A549 (cell line): Measurements from ENCODE around the gene DNAJC8. TPM values are rescaled to one million over a fixed set of nuclear protein-coding genes. Genes with fewer than 3 reads are reported as not detected.

Experiments
- ATAC-seq, 2 experiments: fragments of 200-7000 bp in 1 of 2; fragments of >200 bp in 1 of 2; cut with Nextera tagmentation in 1 of 2; cut with Tn5 transposase in 1 of 2; 3 replicates each; pipeline versions ENCODE4 v1.8.0 to v1.9.1; 2018 to 2020; ENCODE audit warnings: mild to moderate bottlenecking in 1 of 2, moderate library complexity in 1 of 2
- CTCF ChIA-PET: fragments of 300-600 bp; sonication (Branson Sonifier 250); formaldehyde crosslinking; extraction: SDS; loops from one replicate; lab custom pipeline; 2021; ENCODE audit warnings: antibody characterized with exemption, inconsistent platforms; lab: Yijun Ruan, JAX
- POLR2A ChIA-PET: fragments of 350-600 bp; formaldehyde crosslinking; extraction: SDS; loops from one replicate; lab custom pipeline; 2021; ENCODE audit warnings: antibody characterized with exemption, inconsistent platforms; lab: Yijun Ruan, JAX
- DNase-seq, 2 experiments: peaks; one replicate each; pipeline versions ENCODE4 v3.0.0 to v3.0.0-alpha.2; 2011 to 2016; ENCODE audit warnings: low read depth in 1 of 2, low spot score in 1 of 2
- FAIRE-seq: peaks from 2 replicates; lab custom pipeline; 2011; peaks lifted over from hg19 to GRCh38; lab: Jason Lieb, UNC
- H3K27ac ChIP-seq, 2 experiments: fragments of >200 bp; sonication (Bioruptor Twin); formaldehyde crosslinking; 3 replicates each; pipeline ENCODE4 v1.5.1; 2016 to 2017
- H3K4me1 ChIP-seq: fragments of >200 bp; sonication (Bioruptor Twin); formaldehyde crosslinking; 3 replicates; pipeline ENCODE4 v1.6.1; 2016
- H3K4me2 ChIP-seq: fragments of >200 bp; sonication (Bioruptor Twin); formaldehyde crosslinking; 3 replicates; pipeline ENCODE4 v1.6.1; 2016
- H3K4me3 ChIP-seq: fragments of >200 bp; sonication (Bioruptor Twin); formaldehyde crosslinking; 3 replicates; pipeline ENCODE4 v1.5.1; 2016
- H3K9me3 ChIP-seq: fragments of >200 bp; sonication (Bioruptor Twin); formaldehyde crosslinking; 3 replicates; pipeline ENCODE4 v1.6.1; 2016
- BHLHE40 ChIP-seq: IDR thresholded peaks from 2 replicates; pipeline ENCODE4 v1.6.1; 2012; ENCODE audit warnings: low read depth, low read length, inconsistent platforms
- CBX2 ChIP-seq: fragments of 200-600 bp; sonication (generic); IDR thresholded peaks from 2 replicates; pipeline ENCODE4 v1.6.1; 2016; ENCODE audit warnings: low read depth, mild to moderate bottlenecking, borderline replicate concordance
- CBX8 ChIP-seq: fragments of 200-600 bp; sonication (generic); IDR thresholded peaks from 2 replicates; pipeline ENCODE4 v1.6.1; 2016
- FOSL2 ChIP-seq, 2 experiments: fragments of 450-650 bp in 1 of 2; fragments of >200 bp in 1 of 2; sonication (Bioruptor Twin) in 1 of 2; formaldehyde crosslinking; IDR thresholded peaks; 2 replicates each; pipeline versions ENCODE4 v1.5.0 to v1.6.1; 2016 to 2020; ENCODE audit warnings: mild to moderate bottlenecking in 1 of 2, moderate library complexity in 1 of 2
- HDAC2 ChIP-seq: fragments of 200-600 bp; sonication (generic); IDR thresholded peaks from 2 replicates; pipeline ENCODE4 v1.6.1; 2016
- HEYL ChIP-seq: fragments of 250-450 bp; sonication (Bioruptor Pico); IDR thresholded peaks from 2 replicates; pipeline ENCODE4 v1.8.0; 2021; ENCODE audit warnings: mild to moderate bottlenecking, moderate library complexity
- HOXB13 ChIP-seq: fragments of 250-450 bp; sonication (Bioruptor Pico); IDR thresholded peaks from 2 replicates; pipeline ENCODE4 v1.5.0; 2020; ENCODE audit warnings: low read depth, mild to moderate bottlenecking, moderate library complexity
- MAFK ChIP-seq: fragments of 450-650 bp; IDR thresholded peaks from 2 replicates; pipeline ENCODE4 v1.6.1; 2014; ENCODE audit not compliant: partially characterized antibody
- MAZ ChIP-seq: fragments of 150-350 bp; IDR thresholded peaks from 2 replicates; pipeline ENCODE4 v1.6.1; 2014; ENCODE audit warnings: antibody characterized with exemption, low read depth, low read length, borderline replicate concordance
- NR3C1 ChIP-seq: fragments of >200 bp; sonication (Bioruptor Twin); formaldehyde crosslinking; IDR thresholded peaks from 3 replicates; pipeline ENCODE4 v1.6.1; 2017
- RARB ChIP-seq: fragments of 250-450 bp; sonication (Bioruptor Pico); IDR thresholded peaks from 2 replicates; pipeline ENCODE4 v1.8.0; 2021; ENCODE audit warnings: mild to moderate bottlenecking, moderate library complexity
- RFX5 ChIP-seq: fragments of 450-650 bp; IDR thresholded peaks from 2 replicates; pipeline ENCODE4 v1.7.1; 2014; ENCODE audit warnings: antibody characterized with exemption, mild to moderate bottlenecking, moderate library complexity
- SREBF2 ChIP-seq: fragments of 450-650 bp; IDR thresholded peaks from 2 replicates; pipeline ENCODE4 v1.6.1; 2014; ENCODE audit warnings: mild to moderate bottlenecking, moderate library complexity
- TFCP2L1 ChIP-seq: fragments of 250-450 bp; sonication (Bioruptor Pico); IDR thresholded peaks from 2 replicates; pipeline ENCODE4 v1.5.0; 2021; ENCODE audit warnings: mild to moderate bottlenecking
- TP53 ChIP-seq: fragments of 250-450 bp; sonication (Bioruptor Pico); IDR thresholded peaks from 2 replicates; pipeline ENCODE4 v1.5.0; 2021; ENCODE audit warnings: mild to moderate bottlenecking, moderate library complexity
- ZC3H11A ChIP-seq: fragments of 450-650 bp; IDR thresholded peaks from 2 replicates; pipeline ENCODE4 v1.6.1; 2014; ENCODE audit warnings: antibody characterized with exemption, mild to moderate bottlenecking
- ZFP36 ChIP-seq: fragments of 450-650 bp; IDR thresholded peaks from 2 replicates; pipeline ENCODE4 v1.6.1; 2014; ENCODE audit warnings: borderline replicate concordance; ENCODE audit not compliant: partially characterized antibody
- ZNF302 ChIP-seq: fragments of 250-450 bp; sonication (Bioruptor Pico); IDR thresholded peaks from 2 replicates; pipeline ENCODE4 v1.9.0; 2021; ENCODE audit warnings: inconsistent platforms, mild to moderate bottlenecking, moderate library complexity
- WGBS: methylation state at CpG from one replicate; pipeline ENCODE4 v1.1.6; 2017; ENCODE audit errors: missing lambda C conversion rate; 5-methylcytosine and 5-hydroxymethylcytosine counted together
- polyA plus RNA-seq, 4 experiments: library from polyadenylated mRNA; depleted of rRNA in 3 of 4; stranded (reverse); fragments of >200 nt; fragmentation: RNase III in 1 of 4; extraction: RNeasy Plus Mini Kit Qiagen cat#74134 plus additional on column Dnase treatment in 1 of 4; gene quantifications; 2 replicates in 3 of 4; 3 replicates in 1 of 4; pipeline ENCODE4 v1.2.3, GENCODE V29; 2011 to 2017
- TF ChIP-seq, protein P1 (sequence below): fragments of 200-600 bp; sonication (generic); IDR thresholded peaks from 2 replicates; pipeline ENCODE4 v1.6.1; 2016; ENCODE audit warnings: antibody characterized with exemption, mild to moderate bottlenecking, moderate library complexity
- TF ChIP-seq, protein P2 (sequence below): fragments of >200 bp; sonication (Bioruptor Twin); formaldehyde crosslinking; IDR thresholded peaks from 3 replicates; pipeline ENCODE4 v1.6.1; 2016
- TF ChIP-seq, protein P3 (sequence below): fragments of >200 bp; sonication (Bioruptor Twin); formaldehyde crosslinking; IDR thresholded peaks from 2 replicates; pipeline ENCODE4 v1.6.1; 2016
- TF ChIP-seq, protein P4 (sequence below): IDR thresholded peaks from 2 replicates; pipeline ENCODE4 v1.6.1; 2012

The DNAJC8 gene
- polyA plus RNA-seq, 2 of the 4 experiments (the other 2 are of a cell fraction): 87.3 to 93.7 TPM

DNA sequence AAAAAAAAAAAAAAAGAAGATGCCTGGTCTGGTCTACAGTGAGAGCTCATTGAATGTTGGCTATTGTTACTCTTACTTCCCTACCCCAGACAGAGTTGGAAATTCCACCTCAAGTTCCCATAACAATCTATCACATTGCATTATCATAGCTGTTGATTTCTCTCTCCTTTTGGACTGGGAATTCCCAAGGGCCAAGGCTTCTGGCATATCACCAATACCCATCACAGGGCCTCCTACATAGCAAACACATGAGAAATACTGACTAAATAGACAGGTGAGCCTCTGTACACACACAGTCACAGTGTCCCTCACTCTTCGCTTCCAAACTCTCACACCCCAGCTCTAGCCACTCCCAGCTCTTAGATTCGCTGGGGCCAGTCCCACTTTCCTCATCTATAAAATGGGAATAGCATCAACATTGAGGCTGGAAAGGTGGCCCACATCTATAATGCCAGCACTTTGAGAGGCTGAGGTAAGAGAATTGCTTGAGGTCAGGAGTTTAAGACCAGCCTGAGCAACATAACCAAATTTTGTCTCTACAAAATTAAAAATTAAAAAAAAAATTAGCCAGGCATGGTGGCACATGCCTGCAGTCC, 62.7 kb downstream of the DNAJC8 start:
- no peak overlapping the region for H3K27ac ChIP-seq

DNA sequence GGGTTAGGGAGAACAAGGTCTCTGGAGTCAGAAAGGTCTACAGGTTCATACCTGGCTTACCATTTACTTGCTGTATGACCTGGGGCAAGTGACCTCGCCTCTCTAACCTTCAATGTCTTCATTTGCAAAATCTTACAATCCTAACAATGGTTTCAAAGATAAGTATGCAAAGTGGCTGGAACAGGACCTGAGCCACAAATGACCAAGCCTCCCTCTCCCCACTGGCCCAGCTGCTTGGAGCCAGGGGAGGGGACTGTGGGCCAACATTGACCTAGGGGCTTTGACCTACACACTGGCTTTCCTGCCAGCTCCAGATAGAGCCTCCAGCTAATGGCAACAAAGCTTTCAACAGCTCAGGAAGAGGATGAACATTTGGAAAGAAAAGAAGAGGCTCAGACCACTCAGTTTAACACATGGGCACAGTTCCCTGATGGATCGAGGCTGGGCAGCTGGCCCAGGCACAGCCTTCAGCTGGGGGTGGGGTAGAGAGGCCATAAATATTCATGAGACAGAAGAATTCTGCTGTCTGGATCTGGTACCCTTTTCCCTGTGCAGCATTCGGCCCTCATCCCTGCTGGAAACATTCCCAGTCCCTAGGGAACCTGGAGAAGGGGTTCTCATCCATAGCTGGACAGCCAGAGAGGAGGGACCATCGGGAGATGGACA, 69.2 kb downstream of the DNAJC8 start:
- Histone ChIP-seq H3K27ac (no peak overlapping the region), H3K4me3 (no peak overlapping the region), H3K4me2 (no peak overlapping the region), H3K9me3 (no peaks in the 10 kb centered on the region), H3K4me1 (no peaks in the 10 kb centered on the region)
- CTCF ChIA-PET: interaction anchor here (0.6 to 2.1 kb wide), 4 partner anchors 24 to 53 kb away, joined by 3 to 6 read pairs (median 4); no protein-coding TSS in a partner anchor
- ATAC-seq (no peak), DNase-seq (no peak), FAIRE-seq (no peak)
- 57% methylated on average over 4 of the region's 4 CpGs for WGBS
- POLR2A ChIA-PET: no interaction called here
- TF ChIP-seq CBX2 (no peak), BHLHE40 (no peak), RFX5 (no peak), ZFP36 (no peak), RARB (CRISPR knock-in tag) (no peak), MAFK (no peak), FOSL2 (IDR thresholded peaks at IDR 0.05) (no peak), FOSL2 (CRISPR knock-in tag; IDR thresholded peaks at IDR 0.05) (no peak), HDAC2 (no peak), TFCP2L1 (CRISPR knock-in tag) (no peak), ZC3H11A (no peak), SREBF2 (no peak), ZNF302 (no peak), NR3C1 (no peak), TP53 (CRISPR knock-in tag) (no peak)
- TF ChIP-seq, protein P1, sequence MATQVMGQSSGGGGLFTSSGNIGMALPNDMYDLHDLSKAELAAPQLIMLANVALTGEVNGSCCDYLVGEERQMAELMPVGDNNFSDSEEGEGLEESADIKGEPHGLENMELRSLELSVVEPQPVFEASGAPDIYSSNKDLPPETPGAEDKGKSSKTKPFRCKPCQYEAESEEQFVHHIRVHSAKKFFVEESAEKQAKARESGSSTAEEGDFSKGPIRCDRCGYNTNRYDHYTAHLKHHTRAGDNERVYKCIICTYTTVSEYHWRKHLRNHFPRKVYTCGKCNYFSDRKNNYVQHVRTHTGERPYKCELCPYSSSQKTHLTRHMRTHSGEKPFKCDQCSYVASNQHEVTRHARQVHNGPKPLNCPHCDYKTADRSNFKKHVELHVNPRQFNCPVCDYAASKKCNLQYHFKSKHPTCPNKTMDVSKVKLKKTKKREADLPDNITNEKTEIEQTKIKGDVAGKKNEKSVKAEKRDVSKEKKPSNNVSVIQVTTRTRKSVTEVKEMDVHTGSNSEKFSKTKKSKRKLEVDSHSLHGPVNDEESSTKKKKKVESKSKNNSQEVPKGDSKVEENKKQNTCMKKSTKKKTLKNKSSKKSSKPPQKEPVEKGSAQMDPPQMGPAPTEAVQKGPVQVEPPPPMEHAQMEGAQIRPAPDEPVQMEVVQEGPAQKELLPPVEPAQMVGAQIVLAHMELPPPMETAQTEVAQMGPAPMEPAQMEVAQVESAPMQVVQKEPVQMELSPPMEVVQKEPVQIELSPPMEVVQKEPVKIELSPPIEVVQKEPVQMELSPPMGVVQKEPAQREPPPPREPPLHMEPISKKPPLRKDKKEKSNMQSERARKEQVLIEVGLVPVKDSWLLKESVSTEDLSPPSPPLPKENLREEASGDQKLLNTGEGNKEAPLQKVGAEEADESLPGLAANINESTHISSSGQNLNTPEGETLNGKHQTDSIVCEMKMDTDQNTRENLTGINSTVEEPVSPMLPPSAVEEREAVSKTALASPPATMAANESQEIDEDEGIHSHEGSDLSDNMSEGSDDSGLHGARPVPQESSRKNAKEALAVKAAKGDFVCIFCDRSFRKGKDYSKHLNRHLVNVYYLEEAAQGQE: no peak
- TF ChIP-seq, protein P2, sequence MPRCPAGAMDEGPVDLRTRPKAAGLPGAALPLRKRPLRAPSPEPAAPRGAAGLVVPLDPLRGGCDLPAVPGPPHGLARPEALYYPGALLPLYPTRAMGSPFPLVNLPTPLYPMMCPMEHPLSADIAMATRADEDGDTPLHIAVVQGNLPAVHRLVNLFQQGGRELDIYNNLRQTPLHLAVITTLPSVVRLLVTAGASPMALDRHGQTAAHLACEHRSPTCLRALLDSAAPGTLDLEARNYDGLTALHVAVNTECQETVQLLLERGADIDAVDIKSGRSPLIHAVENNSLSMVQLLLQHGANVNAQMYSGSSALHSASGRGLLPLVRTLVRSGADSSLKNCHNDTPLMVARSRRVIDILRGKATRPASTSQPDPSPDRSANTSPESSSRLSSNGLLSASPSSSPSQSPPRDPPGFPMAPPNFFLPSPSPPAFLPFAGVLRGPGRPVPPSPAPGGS: no peak
- TF ChIP-seq, protein P3, sequence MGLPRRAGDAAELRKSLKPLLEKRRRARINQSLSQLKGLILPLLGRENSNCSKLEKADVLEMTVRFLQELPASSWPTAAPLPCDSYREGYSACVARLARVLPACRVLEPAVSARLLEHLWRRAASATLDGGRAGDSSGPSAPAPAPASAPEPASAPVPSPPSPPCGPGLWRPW: no peak

More for the DNA sequence above, 62.7 kb downstream of the DNAJC8 start:
- H3K4me2 ChIP-seq: no peak overlapping the region
- CTCF ChIA-PET: interaction anchor here (0.6 to 1.7 kb wide), 4 partner anchors 22 to 80 kb away, joined by 4 to 6 read pairs (median 4); no protein-coding TSS in a partner anchor
- WGBS: 85% methylated on average over 2 of the region's 2 CpGs
- POLR2A ChIA-PET: no interaction called here
- TF ChIP-seq CBX8 (no peak), HOXB13 (CRISPR knock-in tag) (no peak), ZFP36 (no peak), HDAC2 (no peak), HEYL (CRISPR knock-in tag) (no peak), MAZ (no peak)
- TF ChIP-seq, protein P2: no peak
- TF ChIP-seq, protein P4, sequence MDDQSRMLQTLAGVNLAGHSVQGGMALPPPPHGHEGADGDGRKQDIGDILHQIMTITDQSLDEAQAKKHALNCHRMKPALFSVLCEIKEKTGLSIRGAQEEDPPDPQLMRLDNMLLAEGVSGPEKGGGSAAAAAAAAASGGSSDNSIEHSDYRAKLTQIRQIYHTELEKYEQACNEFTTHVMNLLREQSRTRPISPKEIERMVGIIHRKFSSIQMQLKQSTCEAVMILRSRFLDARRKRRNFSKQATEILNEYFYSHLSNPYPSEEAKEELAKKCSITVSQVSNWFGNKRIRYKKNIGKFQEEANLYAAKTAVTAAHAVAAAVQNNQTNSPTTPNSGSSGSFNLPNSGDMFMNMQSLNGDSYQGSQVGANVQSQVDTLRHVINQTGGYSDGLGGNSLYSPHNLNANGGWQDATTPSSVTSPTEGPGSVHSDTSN: no peak
- H3K4me3 ChIP-seq: no peak overlapping the region
- H3K4me1 ChIP-seq: no peaks in the 10 kb centered on the region
- ATAC-seq (no peak), FAIRE-seq (no peak), DNase-seq (no peak)
- H3K9me3 ChIP-seq: no peaks in the 10 kb centered on the region
